H1 (cell line): ENCODE results near the gene IGF2R. TPM values are rescaled to one million over a fixed set of nuclear protein-coding genes. Genes with fewer than 3 reads are reported as not detected.

Source experiments
- EZH2 ChIP-seq: fragments of 200-600 bp; sonication (generic); IDR thresholded peaks from 2 replicates; pipeline ENCODE4 v1.7.1; 2012; ENCODE audit warnings: low read depth, mild to moderate bottlenecking, moderate library complexity, low read length, inconsistent platforms; ENCODE audit not compliant: severe bottlenecking
- SRF ChIP-seq: IDR thresholded peaks from 2 replicates; pipeline ENCODE4 v1.6.1; 2011; ENCODE audit warnings: mild to moderate bottlenecking, low read depth, low read length, moderate library complexity
- ZNF274 ChIP-seq: IDR thresholded peaks from 2 replicates; pipeline ENCODE4 v1.7.0; 2012; ENCODE audit warnings: low read length, borderline replicate concordance; ENCODE audit errors: extremely low read depth
- polyA plus RNA-seq, 7 experiments: library from polyadenylated mRNA; depleted of rRNA in 3 of 7; stranded (reverse) in 5 of 7; unstranded in 2 of 7; fragments of >200 nt in 5 of 7; fragments of 200-250 nt in 2 of 7; gene quantifications; 1 replicate in 5 of 7; 2 replicates in 1 of 7; 4 replicates in 1 of 7; pipeline versions ENCODE4 v1.2.1 to v1.2.3, GENCODE V29; 2011 to 2013; ENCODE audit warnings: missing spikeins in 2 of 7, mixed read lengths in 2 of 7
- total RNA-seq: library from RNA; stranded (reverse); fragmentation: NEBNext Ultra II Directional; extraction: Animal tissue kit (Norgen Biotek cat#: 25700); gene quantifications from 2 replicates; pipeline ENCODE4 v1.2.1, GENCODE V29; 2021

Gene IGF2R
- total and polyA plus RNA-seq, 2 of the 8 experiments (the other 6 are each of a cell fraction or from before 2014, with no cell fraction given), result 20.6 to 74.1 TPM

DNA sequence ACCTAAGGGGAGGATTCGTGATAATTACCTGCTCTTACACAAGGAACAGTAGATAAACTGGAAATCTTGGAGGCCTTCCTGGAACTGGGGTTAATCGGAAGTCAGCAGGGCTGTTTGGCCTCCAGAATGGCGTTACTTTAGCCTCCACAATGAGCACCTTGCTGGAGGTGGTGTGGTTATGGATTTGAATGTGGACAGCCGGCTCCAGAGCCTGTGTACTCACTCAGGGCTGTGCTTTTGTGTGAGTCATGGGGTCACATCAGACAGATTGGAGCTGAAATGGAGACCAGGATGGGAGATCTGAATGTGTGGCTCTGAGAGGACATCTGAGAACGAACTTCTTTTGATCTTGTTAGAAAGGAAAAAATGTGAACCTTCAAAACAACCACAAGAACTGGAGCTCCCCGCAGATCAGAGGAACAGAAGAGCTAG, 30.4 kb downstream of the IGF2R start (continued):
- no peak for TF ChIP-seq SRF
- TF ChIP-seq ZNF274, result no peak
- TF ChIP-seq EZH2, result no peak
- TF ChIP-seq, all 59 proteins: peak for 0
